ENCODE results near the gene FRMD8. TPM values are rescaled to one million over a fixed set of nuclear protein-coding genes. Genes with fewer than 3 reads are reported as not detected.

The FRMD8 gene
- total RNA-seq, 1 donor from 2014 or later, result 8.4 TPM

DNA sequence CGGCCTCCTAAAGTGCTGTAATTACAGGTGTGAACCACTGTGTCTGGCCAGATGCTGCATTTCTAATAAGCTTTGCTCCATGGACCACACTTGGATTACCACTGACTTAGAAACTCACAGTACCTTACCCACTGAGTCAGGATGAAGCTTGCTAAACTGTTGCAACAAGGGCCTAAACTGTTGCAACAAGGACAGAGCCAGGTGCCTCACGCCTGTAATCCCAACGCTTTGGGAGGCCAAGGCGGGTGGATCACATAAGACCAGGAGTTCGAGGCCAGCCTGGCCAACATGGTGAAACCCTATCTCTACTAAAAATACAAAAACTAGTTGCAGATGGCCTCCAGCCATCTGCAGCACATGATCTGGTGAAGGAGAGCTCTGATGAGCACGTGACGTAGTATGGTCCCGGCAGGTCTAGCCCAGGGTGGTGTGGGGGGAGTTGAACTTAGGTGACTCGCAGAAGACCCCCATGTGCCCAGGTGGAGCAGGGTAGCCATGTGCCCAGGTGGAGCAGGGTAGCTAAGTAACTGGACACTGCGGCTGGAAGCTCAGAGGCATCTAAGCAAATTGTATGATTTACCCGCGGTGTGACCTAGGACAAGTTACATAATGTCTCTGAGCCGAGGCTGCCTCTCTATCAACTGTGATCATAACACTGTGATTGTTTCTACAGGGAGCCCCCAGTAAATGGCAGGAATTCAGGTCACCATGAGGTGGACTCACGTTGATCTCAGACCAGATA lies 12.4 kb upstream of the FRMD8 start:
- Histone ChIP-seq H3K36me3 (ENCODE audit: control insufficient read depth in 3 of 3, insufficient read depth in 3 of 3, low read length in 3 of 3) (no peaks in the 10 kb centered on the region), H3K4me1 (ENCODE audit: control insufficient read depth in 3 of 3, insufficient read depth in 3 of 3, low read length in 3 of 3) (peaks cover 19 to 51% (median 42%) of the 10 kb centered on the region in 3 donors), H3K9ac (ENCODE audit: low read depth in 1 of 3, low read length in 3 of 3) (peak overlapping the region in 1 of 3 donors; percentile 39), H3K4me3 (ENCODE audit: low read length in 3 of 3) (no peak overlapping the region), H3K9me3 (ENCODE audit: control insufficient read depth in 3 of 3, low read length in 3 of 3) (no peaks in the 10 kb centered on the region), H3K27me3 (ENCODE audit: control insufficient read depth in 3 of 3, insufficient read depth in 3 of 3, low read length in 3 of 3) (no peaks in the 10 kb centered on the region), H3K27ac (ENCODE audit: low read depth, low read length) (peak overlapping the region; percentile 71)

DNA sequence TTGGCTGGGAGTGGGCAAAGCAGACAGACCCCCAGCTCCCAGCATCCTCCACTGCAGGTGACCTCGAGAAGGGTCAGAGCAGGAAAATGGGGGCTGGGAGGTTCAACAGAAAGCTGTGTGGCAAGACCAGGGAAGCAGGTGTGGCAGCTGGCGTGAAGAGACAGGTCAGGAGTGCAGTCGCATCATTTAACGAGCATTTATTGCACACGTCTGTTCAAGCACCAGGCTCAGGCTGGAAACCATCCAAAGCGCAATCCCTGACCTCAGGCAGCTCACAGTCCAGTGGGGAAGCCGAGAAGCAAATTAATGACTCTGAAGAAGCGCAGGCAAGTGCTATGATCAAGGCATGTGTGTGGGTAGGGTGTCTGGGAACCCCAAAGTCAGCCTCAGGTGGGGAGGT lies 11.4 kb upstream of the FRMD8 start:
- Histone ChIP-seq H3K9me3 (ENCODE audit: control insufficient read depth in 3 of 3, low read length in 3 of 3) (no peaks in the 10 kb centered on the region), H3K4me1 (ENCODE audit: control insufficient read depth in 3 of 3, insufficient read depth in 3 of 3, low read length in 3 of 3) (peaks cover 19 to 54% (median 43%) of the 10 kb centered on the region in 3 donors), H3K27me3 (ENCODE audit: control insufficient read depth in 3 of 3, insufficient read depth in 3 of 3, low read length in 3 of 3) (no peaks in the 10 kb centered on the region), H3K9ac (ENCODE audit: low read depth in 1 of 3, low read length in 3 of 3) (peak overlapping the region in 2 of 3 donors; percentile 33 to 54), H3K36me3 (ENCODE audit: control insufficient read depth in 3 of 3, insufficient read depth in 3 of 3, low read length in 3 of 3) (no peaks in the 10 kb centered on the region), H3K27ac (ENCODE audit: low read depth, low read length) (peak overlapping the region; percentile 71), H3K4me3 (ENCODE audit: low read length in 3 of 3) (peak overlapping the region in 1 of 3 donors; percentile 13)

DNA sequence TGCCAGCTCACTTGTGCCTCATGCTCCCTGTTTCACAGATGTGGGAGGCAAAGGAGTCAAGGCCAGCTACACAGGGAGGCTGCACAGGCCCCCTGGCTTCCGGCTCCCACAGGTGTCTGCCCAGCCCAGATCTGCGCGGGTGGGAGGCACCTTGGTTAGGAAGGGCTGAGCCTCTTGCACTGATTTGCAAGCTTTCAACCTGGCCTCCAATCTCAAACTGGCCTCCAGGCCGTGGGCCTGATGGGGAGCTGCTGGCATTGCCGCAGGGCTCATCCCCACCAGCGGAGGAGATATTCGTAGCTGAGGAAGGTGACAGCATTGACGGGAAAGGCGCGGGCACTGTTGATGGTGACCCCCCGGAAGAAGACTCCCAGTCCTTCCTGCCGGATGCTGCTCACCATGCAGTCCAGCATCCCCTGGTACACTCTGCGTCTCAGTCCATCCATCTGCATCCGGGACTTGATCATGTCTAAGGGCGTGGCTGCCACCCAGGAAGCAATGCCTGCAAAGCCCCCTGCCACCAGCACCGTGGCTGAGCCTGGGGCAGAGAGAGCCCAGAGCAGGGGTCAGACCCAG lies 10.2 kb upstream of the FRMD8 start:
- no peak overlapping the region for H3K9ac ChIP-seq (ENCODE audit: low read depth in 1 of 3, low read length in 3 of 3)
- peaks cover 15 to 59% (median 46%) of the 10 kb centered on the region in 3 donors for H3K4me1 ChIP-seq (ENCODE audit: control insufficient read depth in 3 of 3, insufficient read depth in 3 of 3, low read length in 3 of 3)
- no peak overlapping the region for H3K27ac ChIP-seq (ENCODE audit: low read depth, low read length)
- H3K9me3 ChIP-seq (ENCODE audit: control insufficient read depth in 3 of 3, low read length in 3 of 3), result no peaks in the 10 kb centered on the region
- no peak overlapping the region for H3K4me3 ChIP-seq (ENCODE audit: low read length in 3 of 3)
- H3K27me3 ChIP-seq (ENCODE audit: control insufficient read depth in 3 of 3, insufficient read depth in 3 of 3, low read length in 3 of 3), result no peaks in the 10 kb centered on the region
- H3K36me3 ChIP-seq (ENCODE audit: control insufficient read depth in 3 of 3, insufficient read depth in 3 of 3, low read length in 3 of 3), result no peaks in the 10 kb centered on the region

DNA sequence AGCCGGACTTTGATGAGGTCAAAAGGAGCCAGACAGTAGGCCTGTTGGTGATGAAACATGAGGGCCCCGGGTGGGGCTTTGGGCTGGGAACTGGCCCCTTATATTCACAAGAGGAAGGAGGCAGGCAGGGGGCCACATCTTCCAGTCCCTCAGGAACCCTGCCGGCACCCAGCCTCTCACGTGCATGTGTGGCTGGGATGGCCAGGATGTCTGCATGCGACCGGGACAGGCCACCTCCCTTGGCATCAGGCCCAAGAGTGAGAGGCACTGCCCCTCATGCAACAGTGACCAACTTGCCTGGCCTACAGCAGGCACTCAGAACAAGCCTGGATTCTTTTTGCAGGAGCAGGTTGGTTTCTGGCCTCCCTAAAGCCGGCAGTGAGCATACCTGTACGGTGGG lies 9.4 kb upstream of the FRMD8 start:
- Histone ChIP-seq H3K27me3 (ENCODE audit: control insufficient read depth in 3 of 3, insufficient read depth in 3 of 3, low read length in 3 of 3) (no peaks in the 10 kb centered on the region), H3K27ac (ENCODE audit: low read depth, low read length) (no peak overlapping the region), H3K4me3 (ENCODE audit: low read length in 3 of 3) (no peak overlapping the region), H3K9ac (ENCODE audit: low read depth in 1 of 3, low read length in 3 of 3) (peak overlapping the region in 1 of 3 donors; percentile 8), H3K4me1 (ENCODE audit: control insufficient read depth in 3 of 3, insufficient read depth in 3 of 3, low read length in 3 of 3) (peaks cover 15 to 58% (median 46%) of the 10 kb centered on the region in 3 donors), H3K36me3 (ENCODE audit: control insufficient read depth in 3 of 3, insufficient read depth in 3 of 3, low read length in 3 of 3) (no peaks in the 10 kb centered on the region), H3K9me3 (ENCODE audit: control insufficient read depth in 3 of 3, low read length in 3 of 3) (no peaks in the 10 kb centered on the region)

DNA sequence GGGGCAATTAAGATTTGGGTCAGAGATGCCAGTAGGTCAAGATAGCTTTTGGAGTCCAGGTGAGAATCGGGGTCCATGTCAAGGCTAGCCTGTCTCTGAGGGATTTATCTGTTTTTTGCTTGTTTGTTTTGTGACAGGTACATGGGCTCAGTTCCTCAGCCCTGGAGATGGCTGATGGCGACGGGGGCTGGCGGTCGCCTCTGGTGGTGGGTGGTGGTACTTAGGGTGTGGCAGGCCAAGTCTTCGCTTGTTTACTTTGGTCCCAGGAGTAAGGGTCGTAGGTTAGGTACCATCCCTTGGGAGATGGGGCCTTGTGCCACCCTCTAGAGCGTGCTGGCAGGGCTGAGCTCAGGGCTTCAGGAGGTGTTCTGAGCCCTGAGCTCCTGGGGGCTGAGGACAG lies 8.7 kb upstream of the FRMD8 start:
- Histone ChIP-seq H3K27ac (ENCODE audit: low read depth, low read length) (no peak overlapping the region), H3K4me3 (ENCODE audit: low read length in 3 of 3) (no peak overlapping the region), H3K36me3 (ENCODE audit: control insufficient read depth in 3 of 3, insufficient read depth in 3 of 3, low read length in 3 of 3) (no peaks in the 10 kb centered on the region), H3K4me1 (ENCODE audit: control insufficient read depth in 3 of 3, insufficient read depth in 3 of 3, low read length in 3 of 3) (peaks cover 14 to 58% (median 46%) of the 10 kb centered on the region in 3 donors), H3K9me3 (ENCODE audit: control insufficient read depth in 3 of 3, low read length in 3 of 3) (no peaks in the 10 kb centered on the region), H3K27me3 (ENCODE audit: control insufficient read depth in 3 of 3, insufficient read depth in 3 of 3, low read length in 3 of 3) (no peaks in the 10 kb centered on the region), H3K9ac (ENCODE audit: low read depth in 1 of 3, low read length in 3 of 3) (peak overlapping the region in 1 of 3 donors; percentile 25)

DNA sequence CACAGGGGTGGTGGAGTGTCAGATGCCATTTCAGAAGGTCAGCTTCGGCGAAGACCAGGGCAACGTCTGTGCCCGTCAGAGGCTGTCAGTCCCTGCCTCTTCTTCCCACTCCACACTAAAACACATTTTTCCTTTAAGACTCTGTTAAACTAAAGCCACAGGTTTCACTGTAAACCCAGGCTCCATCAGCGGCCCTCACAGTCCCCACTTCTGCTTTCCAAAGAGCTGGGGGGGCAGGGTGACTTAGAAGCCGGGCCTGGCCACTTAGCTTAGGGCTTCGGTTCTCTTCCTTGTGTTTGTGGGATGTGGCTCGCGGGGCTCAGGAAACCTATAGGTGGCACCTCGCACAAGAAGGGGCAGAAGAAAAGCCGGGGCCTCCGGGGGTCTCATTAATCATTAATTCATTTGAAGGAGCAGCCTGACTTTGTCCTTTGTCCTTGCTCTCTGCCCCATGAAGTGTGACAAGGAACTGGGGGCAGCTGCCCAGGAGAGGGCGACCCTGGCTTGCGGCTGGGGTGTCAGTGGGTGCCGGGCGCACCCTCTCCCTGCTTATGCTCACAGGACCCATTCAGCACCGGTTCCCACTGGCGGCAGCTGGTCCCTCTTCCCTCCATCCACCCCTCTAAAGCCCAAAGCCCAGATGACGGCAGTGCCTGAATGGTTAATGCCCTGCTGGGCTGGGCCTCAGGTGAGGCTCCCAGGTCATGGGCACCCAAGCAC lies 8.1 kb upstream of the FRMD8 start:
- Histone ChIP-seq H3K4me3 (ENCODE audit: low read length in 3 of 3) (no peak overlapping the region), H3K36me3 (ENCODE audit: control insufficient read depth in 3 of 3, insufficient read depth in 3 of 3, low read length in 3 of 3) (no peaks in the 10 kb centered on the region), H3K9me3 (ENCODE audit: control insufficient read depth in 3 of 3, low read length in 3 of 3) (no peaks in the 10 kb centered on the region), H3K27me3 (ENCODE audit: control insufficient read depth in 3 of 3, insufficient read depth in 3 of 3, low read length in 3 of 3) (no peaks in the 10 kb centered on the region), H3K4me1 (ENCODE audit: control insufficient read depth in 3 of 3, insufficient read depth in 3 of 3, low read length in 3 of 3) (peaks cover 19 to 59% (median 52%) of the 10 kb centered on the region in 3 donors), H3K9ac (ENCODE audit: low read depth in 1 of 3, low read length in 3 of 3) (peak overlapping the region in 1 of 3 donors; percentile 25), H3K27ac (ENCODE audit: low read depth, low read length) (no peak overlapping the region)

DNA sequence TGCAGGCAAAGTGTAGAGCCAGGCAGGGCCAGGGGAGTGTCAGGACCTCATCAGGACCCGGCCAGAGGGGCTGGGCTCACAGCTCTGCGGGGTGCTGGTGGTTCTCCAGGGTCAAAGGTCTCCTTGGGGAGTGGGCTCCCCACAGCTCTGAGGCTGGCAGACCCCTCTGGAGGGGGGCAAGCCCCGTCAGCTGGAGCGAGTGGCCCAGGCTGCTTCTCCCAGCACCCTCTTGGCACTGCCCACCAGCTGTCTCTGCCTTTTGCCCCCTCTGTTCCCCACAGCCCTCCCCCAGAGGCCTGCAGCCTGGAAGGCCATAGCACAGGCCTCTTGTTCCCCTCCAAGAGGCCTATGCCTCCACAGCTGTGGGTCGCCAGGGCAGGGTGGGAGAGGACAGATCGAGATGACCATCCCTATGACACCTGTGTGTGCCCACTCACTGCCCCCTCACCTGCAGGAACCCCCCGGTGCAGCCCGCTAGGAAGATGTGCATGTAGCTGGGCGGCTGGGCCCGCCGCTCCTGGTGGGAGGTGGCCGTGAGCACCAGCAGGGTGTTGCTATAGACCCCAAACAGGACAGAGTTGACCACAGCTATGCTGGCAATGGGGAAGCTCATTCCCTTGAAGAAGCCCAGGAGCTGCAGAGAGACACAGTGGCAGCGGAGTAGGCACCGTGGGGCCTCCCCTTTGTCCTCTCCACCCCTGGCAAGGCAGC lies 7.4 kb upstream of the FRMD8 start:
- Histone ChIP-seq H3K9ac (ENCODE audit: low read depth in 1 of 3, low read length in 3 of 3) (no peak overlapping the region), H3K9me3 (ENCODE audit: control insufficient read depth in 3 of 3, low read length in 3 of 3) (no peaks in the 10 kb centered on the region), H3K4me3 (ENCODE audit: low read length in 3 of 3) (no peak overlapping the region), H3K27me3 (ENCODE audit: control insufficient read depth in 3 of 3, insufficient read depth in 3 of 3, low read length in 3 of 3) (no peaks in the 10 kb centered on the region), H3K36me3 (ENCODE audit: control insufficient read depth in 3 of 3, insufficient read depth in 3 of 3, low read length in 3 of 3) (no peaks in the 10 kb centered on the region), H3K4me1 (ENCODE audit: control insufficient read depth in 3 of 3, insufficient read depth in 3 of 3, low read length in 3 of 3) (peaks cover 23 to 59% (median 50%) of the 10 kb centered on the region in 3 donors), H3K27ac (ENCODE audit: low read depth, low read length) (no peak overlapping the region)

DNA sequence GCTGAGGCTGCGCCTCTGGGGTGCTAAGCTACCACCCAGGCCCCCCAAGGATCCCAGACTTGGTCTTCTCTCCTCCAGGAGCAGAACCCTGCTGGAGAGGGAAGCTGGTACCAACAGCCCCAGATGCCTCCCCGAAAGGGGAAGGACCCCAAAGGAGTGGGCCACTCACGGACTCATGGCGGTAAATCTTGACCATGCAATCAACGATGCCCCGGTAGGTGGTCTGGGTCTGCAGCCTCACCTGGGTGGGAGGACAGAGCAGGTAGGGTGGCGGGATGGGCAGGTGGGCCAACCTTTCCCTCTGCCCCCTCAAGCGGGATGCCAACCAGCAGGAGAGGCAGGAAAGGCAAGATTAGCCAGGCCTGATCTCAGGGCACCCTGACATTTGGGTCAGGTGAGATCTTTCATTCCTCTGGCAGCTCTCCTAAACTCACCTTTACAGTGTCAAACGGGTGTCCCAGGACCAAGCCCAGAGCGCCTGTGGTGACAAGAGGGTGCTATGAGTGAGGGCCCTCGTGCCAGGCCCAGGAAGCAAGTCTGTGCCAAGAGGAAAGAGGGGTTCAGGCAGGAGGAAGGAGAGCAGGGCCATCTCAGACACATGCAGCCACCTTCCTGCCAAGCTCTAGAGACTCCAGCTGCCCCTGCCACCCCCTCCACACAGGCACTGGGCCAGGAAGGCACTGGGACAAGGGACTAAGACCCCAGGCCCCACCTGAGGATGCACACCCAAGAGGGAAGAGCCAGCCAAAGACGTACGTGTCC lies 6.6 kb upstream of the FRMD8 start:
- H3K27ac ChIP-seq (ENCODE audit: low read depth, low read length), result no peak overlapping the region
- peaks cover 24 to 59% (median 52%) of the 10 kb centered on the region in 3 donors for H3K4me1 ChIP-seq (ENCODE audit: control insufficient read depth in 3 of 3, insufficient read depth in 3 of 3, low read length in 3 of 3)
- no peak overlapping the region for H3K9ac ChIP-seq (ENCODE audit: low read depth in 1 of 3, low read length in 3 of 3)
- H3K27me3 ChIP-seq (ENCODE audit: control insufficient read depth in 3 of 3, insufficient read depth in 3 of 3, low read length in 3 of 3), result no peaks in the 10 kb centered on the region
- H3K36me3 ChIP-seq (ENCODE audit: control insufficient read depth in 3 of 3, insufficient read depth in 3 of 3, low read length in 3 of 3), result no peaks in the 10 kb centered on the region
- H3K4me3 ChIP-seq (ENCODE audit: low read length in 3 of 3), result no peak overlapping the region
- no peaks in the 10 kb centered on the region for H3K9me3 ChIP-seq (ENCODE audit: control insufficient read depth in 3 of 3, low read length in 3 of 3)

DNA sequence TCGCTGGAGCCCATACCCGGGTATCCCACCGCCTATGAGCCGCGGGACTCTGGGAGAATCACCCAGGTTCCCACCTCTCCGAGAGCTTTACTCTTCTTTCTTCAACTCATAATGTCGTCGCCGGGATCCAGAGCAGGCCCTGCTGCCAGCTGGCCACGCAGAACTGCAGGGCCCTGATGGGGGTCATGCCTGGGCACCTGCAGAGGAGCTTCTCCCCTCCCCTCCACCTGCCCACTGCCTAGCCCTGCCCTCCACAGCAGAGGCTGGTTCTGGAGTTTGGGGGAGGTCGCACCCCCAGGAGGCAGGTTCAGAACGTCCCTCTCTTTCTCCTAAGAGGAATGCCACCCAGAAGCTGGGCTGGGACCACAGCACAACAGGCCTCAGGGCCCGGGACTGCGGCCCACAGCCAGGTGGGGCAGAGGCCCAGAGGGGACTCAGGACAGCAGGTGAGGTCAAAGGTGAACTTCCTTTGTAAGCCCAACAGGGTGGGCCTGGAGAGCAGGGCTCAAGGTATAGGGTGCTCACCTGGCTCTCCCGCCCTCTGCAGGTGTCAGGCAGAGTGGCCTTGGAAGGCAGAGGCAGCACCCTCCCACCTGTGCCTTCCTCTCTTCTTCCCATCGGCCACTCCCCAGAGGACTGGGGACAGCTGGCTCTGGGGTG lies 5.8 kb upstream of the FRMD8 start:
- Histone ChIP-seq H3K9ac (ENCODE audit: low read depth in 1 of 3, low read length in 3 of 3) (peak overlapping the region in 2 of 3 donors; percentile 63 to 95), H3K9me3 (ENCODE audit: control insufficient read depth in 3 of 3, low read length in 3 of 3) (no peaks in the 10 kb centered on the region), H3K4me1 (ENCODE audit: control insufficient read depth in 3 of 3, insufficient read depth in 3 of 3, low read length in 3 of 3) (peaks cover 24 to 59% (median 52%) of the 10 kb centered on the region in 3 donors), H3K36me3 (ENCODE audit: control insufficient read depth in 3 of 3, insufficient read depth in 3 of 3, low read length in 3 of 3) (no peaks in the 10 kb centered on the region), H3K27ac (ENCODE audit: low read depth, low read length) (peak overlapping the region; percentile 100), H3K4me3 (ENCODE audit: low read length in 3 of 3) (no peak overlapping the region), H3K27me3 (ENCODE audit: control insufficient read depth in 3 of 3, insufficient read depth in 3 of 3, low read length in 3 of 3) (no peaks in the 10 kb centered on the region)

Data from skeletal muscle tissue (tissue), 4 donors.